ENCODE results near the gene YWHAB. TPM values are rescaled to one million over a fixed set of nuclear protein-coding genes. Genes with fewer than 3 reads are reported as not detected.

The YWHAB gene
- total and polyA plus RNA-seq, 11 donors = 32.2 to 160 (median 120) TPM

DNA sequence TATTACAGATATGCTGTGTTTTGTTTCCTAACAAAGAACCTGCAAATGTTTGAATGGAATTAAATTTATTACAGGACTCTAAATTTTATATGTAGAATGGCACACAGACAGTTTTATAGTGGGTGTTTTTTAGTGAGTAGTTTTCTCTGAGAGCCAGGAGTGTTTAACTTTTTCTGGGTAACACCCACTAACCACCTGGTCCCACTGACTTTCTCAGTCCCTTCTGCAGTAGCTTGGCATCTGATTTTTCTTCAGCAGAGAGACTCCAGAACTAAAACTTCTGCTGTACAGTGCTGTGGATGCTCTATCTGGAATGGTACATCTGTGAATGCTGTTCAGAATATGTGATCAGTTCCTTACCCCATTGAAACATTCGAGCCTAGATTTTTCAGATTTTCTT lies 6.3 kb downstream of the YWHAB start:
- no peak for ATAC-seq
- peaks cover 16 to 97% (median 62%) of the 10 kb centered on the region in 12 donors for H3K4me1 ChIP-seq

DNA sequence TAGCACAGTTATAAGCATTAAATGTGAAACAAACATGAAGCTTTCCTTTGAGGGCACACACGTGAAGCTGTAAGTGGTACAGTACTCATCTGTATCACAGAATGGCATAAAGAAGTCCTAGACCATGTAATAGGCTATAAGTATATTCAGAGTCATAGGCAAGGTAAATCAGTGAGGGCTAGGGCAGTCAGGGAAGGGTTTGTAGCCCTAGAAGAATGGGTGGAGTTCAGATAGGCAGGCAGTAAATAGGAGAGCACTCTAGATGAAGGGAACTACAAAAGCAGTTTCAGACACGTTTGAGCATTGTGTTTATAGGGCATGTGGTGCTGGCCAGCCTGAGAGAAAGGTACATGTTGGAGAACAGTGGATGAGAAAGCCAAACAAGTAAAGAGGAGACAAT lies 9.5 kb downstream of the YWHAB start:
- H3K27ac ChIP-seq = no peak overlapping the region
- H3K4me3 ChIP-seq = no peak overlapping the region
- no peaks in the 10 kb centered on the region for H3K27me3 ChIP-seq
- H3K4me1 ChIP-seq = peaks cover 9 to 95% (median 52%) of the 10 kb centered on the region in 12 donors
- no peaks in the 10 kb centered on the region for H3K9me3 ChIP-seq
- DNase-seq (no peak), ATAC-seq (peak in 1 of 4 donors; percentile 52)
- intact Hi-C loops (cut with DNase I) = loop anchor here in 1 of 10 donors (10.0 kb wide), 1 partner anchor 390 kb away; no protein-coding TSS in a partner anchor
- peaks cover 0 to 30% (median 0%) of the 10 kb centered on the region in 9 donors for H3K36me3 ChIP-seq
- 54 to 71% (median 69%) methylated on average over 2 of the region's 2 CpGs for WGBS, 4 donors
- TF ChIP-seq, protein P1, sequence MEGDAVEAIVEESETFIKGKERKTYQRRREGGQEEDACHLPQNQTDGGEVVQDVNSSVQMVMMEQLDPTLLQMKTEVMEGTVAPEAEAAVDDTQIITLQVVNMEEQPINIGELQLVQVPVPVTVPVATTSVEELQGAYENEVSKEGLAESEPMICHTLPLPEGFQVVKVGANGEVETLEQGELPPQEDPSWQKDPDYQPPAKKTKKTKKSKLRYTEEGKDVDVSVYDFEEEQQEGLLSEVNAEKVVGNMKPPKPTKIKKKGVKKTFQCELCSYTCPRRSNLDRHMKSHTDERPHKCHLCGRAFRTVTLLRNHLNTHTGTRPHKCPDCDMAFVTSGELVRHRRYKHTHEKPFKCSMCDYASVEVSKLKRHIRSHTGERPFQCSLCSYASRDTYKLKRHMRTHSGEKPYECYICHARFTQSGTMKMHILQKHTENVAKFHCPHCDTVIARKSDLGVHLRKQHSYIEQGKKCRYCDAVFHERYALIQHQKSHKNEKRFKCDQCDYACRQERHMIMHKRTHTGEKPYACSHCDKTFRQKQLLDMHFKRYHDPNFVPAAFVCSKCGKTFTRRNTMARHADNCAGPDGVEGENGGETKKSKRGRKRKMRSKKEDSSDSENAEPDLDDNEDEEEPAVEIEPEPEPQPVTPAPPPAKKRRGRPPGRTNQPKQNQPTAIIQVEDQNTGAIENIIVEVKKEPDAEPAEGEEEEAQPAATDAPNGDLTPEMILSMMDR (IDR thresholded peaks at IDR 0.05) = no peak
- TF ChIP-seq POLR2A (IDR thresholded peaks at IDR 0.05) = no peak

More for the DNA sequence above, 6.3 kb downstream of the YWHAB start:
- 70 to 87% (median 84%) methylated on average over 1 of the region's 1 CpG for WGBS, 4 donors
- Histone ChIP-seq H3K36me3 (peaks cover 0 to 40% (median 7%) of the 10 kb centered on the region in 9 donors), H3K4me3 (no peak overlapping the region), H3K9me3 (no peaks in the 10 kb centered on the region), H3K27ac (no peak overlapping the region), H3K27me3 (no peaks in the 10 kb centered on the region)
- intact Hi-C loops (cut with DNase I) = loop anchor here in 1 of 10 donors (10.0 kb wide), 1 partner anchor 387 kb away; no protein-coding TSS in a partner anchor
- DNase-seq = no peak
- no peak for TF ChIP-seq POLR2A (IDR thresholded peaks at IDR 0.05)
- TF ChIP-seq, protein P1 (IDR thresholded peaks at IDR 0.05) = no peak

DNA sequence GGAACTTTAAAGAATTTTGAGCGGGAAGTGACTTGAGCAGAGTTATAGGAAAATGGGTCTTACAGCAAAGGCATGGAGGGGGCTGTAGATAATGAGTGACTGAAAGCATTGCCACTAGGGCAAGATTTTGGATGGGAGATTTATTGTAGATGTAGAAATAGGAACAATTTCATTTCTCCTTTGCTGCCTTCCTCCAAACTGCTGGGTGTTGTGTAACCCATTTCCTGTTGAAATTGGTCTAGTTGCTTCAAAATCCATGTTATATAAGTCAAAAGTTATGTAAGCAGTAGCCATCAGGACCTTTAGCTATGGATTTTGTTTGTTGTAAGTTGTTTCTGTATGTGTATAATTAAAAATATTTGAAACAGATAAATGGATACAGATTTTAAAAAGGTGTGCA lies 11.1 kb downstream of the YWHAB start:
- no peaks in the 10 kb centered on the region for H3K9me3 ChIP-seq
- ATAC-seq = peak in 3 of 4 donors; percentile 18 to 44 (median 24)
- no peak for DNase-seq
- H3K4me3 ChIP-seq = peak overlapping the region in 2 of 12 donors; percentile 2 to 9
- intact Hi-C loops (cut with DNase I) = loop anchor here in 1 of 10 donors (10.0 kb wide), 1 partner anchor 392 kb away; no protein-coding TSS in a partner anchor
- no peaks in the 10 kb centered on the region for H3K27me3 ChIP-seq
- no peak for TF ChIP-seq POLR2A (IDR thresholded peaks at IDR 0.05)
- TF ChIP-seq, protein P1 (IDR thresholded peaks at IDR 0.05) = no peak
- H3K36me3 ChIP-seq = peaks cover 0 to 39% (median 8%) of the 10 kb centered on the region in 9 donors
- peaks cover 6 to 90% (median 50%) of the 10 kb centered on the region in 12 donors for H3K4me1 ChIP-seq
- WGBS, 4 donors = 44 to 84% (median 70%) methylated on average over 1 of the region's 1 CpG
- peak overlapping the region in 6 of 12 donors; percentile 8 to 53 (median 28) for H3K27ac ChIP-seq

DNA sequence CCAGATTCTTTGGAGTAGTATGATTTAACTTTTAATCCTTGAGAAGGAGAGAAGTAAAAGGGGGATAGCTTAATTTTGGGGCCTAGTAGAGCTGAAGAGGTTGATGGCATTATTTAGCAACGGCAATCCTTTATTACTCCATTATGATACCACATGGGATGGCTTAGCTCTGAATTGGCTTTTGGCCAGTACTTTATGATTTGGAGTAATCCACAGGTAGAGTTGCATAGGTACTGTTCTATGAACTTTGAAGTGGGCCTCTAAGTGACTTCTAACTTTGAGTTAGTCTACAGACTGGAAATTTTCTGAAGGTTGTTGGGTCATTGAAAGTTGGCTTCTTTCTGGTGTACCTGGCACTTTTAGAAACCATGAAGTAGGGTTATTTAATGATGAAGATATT lies 11.6 kb downstream of the YWHAB start:
- peak overlapping the region in 1 of 12 donors; percentile 2 for H3K4me3 ChIP-seq

More for the DNA sequence above, 11.6 kb downstream of the YWHAB start:
- H3K27ac ChIP-seq = peak overlapping the region in 6 of 12 donors; percentile 7 to 53 (median 20)
- intact Hi-C loops (cut with DNase I) = loop anchor here in 1 of 10 donors (10.0 kb wide), 1 partner anchor 392 kb away; no protein-coding TSS in a partner anchor
- TF ChIP-seq, protein P1 (IDR thresholded peaks at IDR 0.05) = no peak
- no peak for TF ChIP-seq POLR2A (IDR thresholded peaks at IDR 0.05)
- WGBS, 4 donors = 66 to 80% (median 74%) methylated on average over 1 of the region's 1 CpG
- ATAC-seq = no peak
- H3K27me3 ChIP-seq = no peaks in the 10 kb centered on the region
- peaks cover 6 to 84% (median 47%) of the 10 kb centered on the region in 12 donors for H3K4me1 ChIP-seq
- DNase-seq = no peak
- peaks cover 0 to 45% (median 13%) of the 10 kb centered on the region in 9 donors for H3K36me3 ChIP-seq
- H3K9me3 ChIP-seq = no peaks in the 10 kb centered on the region

Measured in heart left ventricle (tissue), 16 donors.